Endothelial cell of umbilical vein (primary cell): Measurements from ENCODE around the gene B3GNT9. TPM values are rescaled to one million over a fixed set of nuclear protein-coding genes. Genes with fewer than 3 reads are reported as not detected.
A peak's percentile ranks its signal among the peaks of the same experiment; 100 is the strongest.

Source experiments
- BruUV-seq: library from RNA; stranded (reverse); fragments of 400-500 nt; replicated peaks from 2 replicates; lab custom pipeline; 2021; lab: Mats Ljungman, UMichigan
- CTCF ChIA-PET: fragments of 300-600, 350-600 bp; sonication (Branson Sonifier 250); formaldehyde crosslinking; loops from one replicate; lab custom pipeline; 2021; ENCODE audit warnings: antibody characterized with exemption, inconsistent platforms; lab: Charles Lee
- POLR2A ChIA-PET: fragments of 300-600, 350-600 bp; sonication (Branson Sonifier 250); formaldehyde crosslinking; loops from one replicate; lab custom pipeline; 2021; ENCODE audit warnings: antibody characterized with exemption, inconsistent platforms; lab: Charles Lee
- DNase-seq: peaks from one replicate; pipeline ENCODE4 v3.0.0-alpha.2; 2011; ENCODE audit warnings: low read depth, low spot score
- FAIRE-seq: peaks from 2 replicates; lab custom pipeline; 2011; peaks lifted over from hg19 to GRCh38; lab: Jason Lieb, UNC
- H2AFZ ChIP-seq: 2 replicates; pipeline ENCODE4 v1.6.0; 2012; ENCODE audit warnings: low read depth, low read length, control low read depth, inconsistent platforms
- H3K27ac ChIP-seq: 2 replicates; pipeline ENCODE4 v1.5.1; 2011; ENCODE audit warnings: low read depth, mild to moderate bottlenecking, control low read depth, low read length, moderate library complexity; ENCODE audit not compliant: insufficient read depth
- H3K27me3 ChIP-seq, 2 experiments: 2 replicates each; pipeline versions ENCODE4 v1.6.0 to v1.6.1; 2011; ENCODE audit warnings: low read length in 2 of 2, mixed read lengths in 1 of 2; ENCODE audit not compliant: control insufficient read depth in 2 of 2, insufficient read depth in 2 of 2
- H3K36me3 ChIP-seq, 2 experiments: 2 replicates in 1 of 2; 3 replicates in 1 of 2; pipeline ENCODE4 v1.5.1; 2011; ENCODE audit warnings: low read length in 2 of 2, mild to moderate bottlenecking in 1 of 2, moderate library complexity in 1 of 2; ENCODE audit not compliant: control insufficient read depth in 2 of 2, insufficient read depth in 2 of 2; ENCODE audit errors: extremely low read depth in 1 of 2
- H3K4me1 ChIP-seq: 3 replicates; pipeline ENCODE4 v1.5.1; 2011; ENCODE audit warnings: mild to moderate bottlenecking, low read length; ENCODE audit not compliant: control insufficient read depth, insufficient read depth; ENCODE audit errors: extremely low read depth
- H3K4me2 ChIP-seq: 2 replicates; pipeline ENCODE4 v1.6.1; 2011; ENCODE audit warnings: low read length, control low read depth, mixed read lengths; ENCODE audit not compliant: insufficient read depth
- H3K4me3 ChIP-seq, 3 experiments: fragments of 200-600 bp in 1 of 3; sonication (generic), shearing (Covaris generic) in 1 of 3; replicated peaks in 1 of 3; 2 replicates each; pipeline ENCODE4 v1.5.1; 2011 to 2016; ENCODE audit warnings: control low read depth in 3 of 3, low read length in 3 of 3, mild to moderate bottlenecking in 2 of 3, inconsistent platforms in 1 of 3, low read depth in 1 of 3, moderate library complexity in 1 of 3; ENCODE audit not compliant: insufficient read depth in 1 of 3
- H3K79me2 ChIP-seq: 2 replicates; pipeline ENCODE4 v1.6.0; 2012; ENCODE audit warnings: low read length, inconsistent platforms; ENCODE audit not compliant: control insufficient read depth, insufficient read depth
- H3K9ac ChIP-seq: replicated peaks from 2 replicates; pipeline ENCODE3; 2011; ENCODE audit warnings: low read length, control low read depth; ENCODE audit not compliant: insufficient read depth; ENCODE audit errors: extremely low read depth
- H3K9me1 ChIP-seq: replicated peaks from 3 replicates; pipeline ENCODE4 v1.6.0; 2011; ENCODE audit warnings: mild to moderate bottlenecking, low read length; ENCODE audit not compliant: control insufficient read depth, insufficient read depth; ENCODE audit errors: extremely low read depth
- H3K9me3 ChIP-seq: replicated peaks from 2 replicates; pipeline ENCODE4 v1.5.1; 2012; ENCODE audit warnings: low read length, inconsistent platforms; ENCODE audit not compliant: control insufficient read depth, insufficient read depth
- H4K20me1 ChIP-seq: replicated peaks from 2 replicates; pipeline ENCODE3; 2011; ENCODE audit warnings: mild to moderate bottlenecking, low read length; ENCODE audit not compliant: control insufficient read depth, insufficient read depth; ENCODE audit errors: extremely low read depth
- CTCF ChIP-seq, 2 donors: IDR thresholded peaks; 1 replicate in 1 of 2; 2 replicates in 1 of 2; pipeline ENCODE4 v1.5.1; 2011; ENCODE audit warnings: low read length in 2 of 2, mild to moderate bottlenecking in 2 of 2, moderate library complexity in 2 of 2, control low read depth in 1 of 2, inconsistent platforms in 1 of 2, low read depth in 1 of 2; ENCODE audit not compliant: insufficient read depth in 1 of 2; ENCODE audit errors: extremely low read depth in 1 of 2
- EZH2 ChIP-seq: IDR thresholded peaks from 2 replicates; pipeline ENCODE4 v1.6.1; 2012; ENCODE audit warnings: borderline replicate concordance, low read depth, mild to moderate bottlenecking, moderate library complexity, low read length, inconsistent platforms; ENCODE audit not compliant: severe bottlenecking
- FOS ChIP-seq: IDR thresholded peaks from 2 replicates; pipeline ENCODE4 v1.6.1; 2011; ENCODE audit warnings: mild to moderate bottlenecking, low read length, moderate library complexity, borderline replicate concordance; ENCODE audit not compliant: insufficient read depth
- GATA2 ChIP-seq: IDR thresholded peaks from 2 replicates; pipeline ENCODE4 v1.7.0; 2011; ENCODE audit warnings: low read depth, mild to moderate bottlenecking, moderate library complexity, mixed read lengths, low read length; ENCODE audit not compliant: insufficient read length, insufficient read depth
- JUN ChIP-seq: IDR thresholded peaks from 2 replicates; pipeline ENCODE4 v1.6.1; 2011; ENCODE audit warnings: borderline replicate concordance, low read depth; ENCODE audit not compliant: insufficient read length, insufficient read depth
- MAX ChIP-seq: IDR thresholded peaks from 2 replicates; pipeline ENCODE4 v1.6.1; 2011; ENCODE audit not compliant: insufficient read depth, insufficient read length
- MYC ChIP-seq: IDR thresholded peaks from one replicate; pipeline ENCODE4 v1.6.1; 2011; ENCODE audit warnings: mild to moderate bottlenecking, low read depth, low read length
- POLR2A ChIP-seq: IDR thresholded peaks from 2 replicates; pipeline ENCODE4 v1.6.1; 2012; ENCODE audit warnings: low read depth, mild to moderate bottlenecking, control low read depth, low read length
- POLR2AphosphoS5 ChIP-seq: IDR thresholded peaks from 2 replicates; pipeline ENCODE4 v1.6.1; 2012; ENCODE audit warnings: low read depth, mild to moderate bottlenecking, control low read depth, low read length, moderate library complexity; ENCODE audit not compliant: insufficient read depth
- dilution Hi-C: fragments of 300-500 bp; cut with MboI; formaldehyde crosslinking; loops from one replicate; pipeline ENCODE4 v1.15.0; 2019; ENCODE audit warnings: low sequenced_read_pairs; ENCODE audit not compliant: extremely low pct_ligation_motif_present
- intact Hi-C: fragments of 100-400 bp; cut with micrococcal nuclease; formaldehyde crosslinking; loops from one replicate; pipeline ENCODE4 v1.10.0; 2022
- polyA plus RNA-seq, 4 experiments: library from polyadenylated mRNA; depleted of rRNA in 3 of 4; stranded (reverse) in 3 of 4; unstranded in 1 of 4; fragments of >200 nt; gene quantifications; 2 replicates each; pipeline versions ENCODE4 v1.2.1 to v1.2.3, GENCODE V29; 2011 to 2012; ENCODE audit warnings: missing spikeins in 1 of 4
- total RNA-seq: library from RNA; stranded (reverse); gene quantifications from 2 replicates; pipeline ENCODE4 v1.2.3, GENCODE V29; 2021

B3GNT9 gene
- total and polyA plus RNA-seq, 2 donors (not counting 3 experiments of a cell fraction or from before 2014, with no cell fraction given): 4.0 to 6.4 TPM

- FAIRE-seq (no peak), DNase-seq (no peak)
- no peak overlapping the region for H3K4me3 ChIP-seq
- H4K20me1 ChIP-seq: no peaks in the 10 kb centered on the region
- peaks cover 0 to 9% of the 10 kb centered on the region in 2 experiments for H3K36me3 ChIP-seq
- ChIA-PET POLR2A (interaction anchor here (0.6 to 1.0 kb wide), 2 partner anchors 11 to 27 kb away, joined by 4 to 9 read pairs; no protein-coding TSS in a partner anchor), CTCF (interaction anchor here (1.0 to 8.2 kb wide), 9 partner anchors 21 to 197 kb away, joined by 3 to 302 read pairs (median 3); partner anchors contain the start of gene CES3)
- TSS peak; percentile 5 for BruUV-seq
- no peaks in the 10 kb centered on the region for H3K9me3 ChIP-seq
- intact Hi-C loops (no loop called here), dilution Hi-C loops (no loop called here)
- peaks cover 3% of the 10 kb centered on the region for H3K4me1 ChIP-seq
- H3K9me1 ChIP-seq: no peaks in the 10 kb centered on the region
- no peak overlapping the region for H3K9ac ChIP-seq
- no peak overlapping the region for H3K4me2 ChIP-seq
- H3K27me3 ChIP-seq: peaks cover 0 to 7% of the 10 kb centered on the region in 2 experiments
- no peak overlapping the region for H2AFZ ChIP-seq
- no peaks in the 10 kb centered on the region for H3K79me2 ChIP-seq
- TF ChIP-seq MYC (no peak), JUN (no peak), POLR2A (no peak), FOS (no peak), CTCF (IDR thresholded peaks at IDR 0.05; ENCODE audit: extremely low read depth in 1 of 2, insufficient read depth in 1 of 2, low read depth in 1 of 2, low read length in 2 of 2) (no peak), POLR2AphosphoS5 (no peak), GATA2 (no peak), MAX (no peak), EZH2 (no peak)
- no peak overlapping the region for H3K27ac ChIP-seq
Measured at GRCh38 chr16:67151431-67152097, 766 bp upstream of the B3GNT9 start.
